Mesodermal cell (in vitro differentiated cells): ENCODE data around the gene DIP2C.
"Not testable (repeated sequence)": the region's sequence is repeated elsewhere in the genome, so short reads cannot be mapped to it uniquely, and the experiment has no call there.

ENCODE experiments used
- H3K27ac ChIP-seq: 2 replicates; pipeline ENCODE4 v1.7.0; 2013; ENCODE audit warnings: mild to moderate bottlenecking, low read depth, low read length, moderate library complexity; ENCODE audit not compliant: severe bottlenecking
- H3K36me3 ChIP-seq: 2 replicates; pipeline ENCODE4 v1.7.1; 2013; ENCODE audit warnings: mild to moderate bottlenecking, low read length, moderate library complexity; ENCODE audit not compliant: control insufficient read depth, insufficient read depth
- H3K4me1 ChIP-seq: one replicate; pipeline ENCODE4 v1.7.1; 2013; ENCODE audit warnings: mild to moderate bottlenecking, low read length; ENCODE audit not compliant: insufficient read depth, control insufficient read depth, poor library complexity, severe bottlenecking
- H3K4me3 ChIP-seq: 2 replicates; pipeline ENCODE4 v1.7.0; 2013; ENCODE audit warnings: low read length, control low read depth, mild to moderate bottlenecking; ENCODE audit not compliant: insufficient read depth, poor library complexity, severe bottlenecking; ENCODE audit errors: extremely low read depth
- H3K9me3 ChIP-seq: 2 replicates; pipeline ENCODE4 v1.7.1; 2013; ENCODE audit warnings: mild to moderate bottlenecking, low read length, moderate library complexity; ENCODE audit not compliant: control insufficient read depth
- WGBS, 2 experiments: methylation state at CpG; one replicate each; pipeline ENCODE4 v1.1.5; 2013; ENCODE audit warnings: missing lambda C conversion rate in 2 of 2; ENCODE audit not compliant: insufficient coverage in 2 of 2; 5-methylcytosine and 5-hydroxymethylcytosine counted together

The DIP2C gene

DNA sequence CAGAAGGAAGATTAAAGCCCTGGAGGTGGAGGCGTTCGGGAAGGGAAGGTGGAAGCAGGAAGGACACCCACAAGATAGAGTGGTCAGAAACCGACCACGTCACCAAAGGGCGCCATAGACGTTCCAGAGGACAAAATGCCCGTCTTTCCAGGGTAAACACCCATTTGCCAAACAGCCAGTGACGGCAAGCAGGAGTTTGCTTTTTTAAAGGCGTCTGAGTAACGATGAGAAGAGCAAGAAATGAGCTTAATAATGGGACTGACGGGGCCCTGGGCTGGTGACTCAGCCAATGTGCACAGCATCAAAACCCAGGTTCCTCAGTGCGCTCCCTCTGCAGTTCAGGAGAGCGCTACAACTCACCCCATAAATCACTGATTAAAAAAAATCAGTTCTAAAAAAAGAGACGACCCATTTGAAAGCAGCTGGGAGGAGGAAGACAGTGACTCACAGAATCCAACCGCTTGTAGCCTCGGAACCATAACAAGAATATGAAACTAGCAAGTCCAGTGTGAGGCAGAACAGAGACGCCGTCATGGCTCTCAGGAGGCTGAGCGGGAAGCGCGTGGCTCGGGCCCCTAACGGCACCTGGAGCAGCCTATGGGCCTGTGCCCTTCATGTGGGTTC is 5.9 kb downstream of the DIP2C start:
- WGBS, 2 experiments: 85 to 93% methylated on average over 21 of the region's 23 CpGs
- H3K9me3 ChIP-seq: no peaks in the 10 kb centered on the region
- peaks cover 7% of the 10 kb centered on the region for H3K36me3 ChIP-seq
- H3K4me3 ChIP-seq: no peak overlapping the region
- peaks cover 13% of the 10 kb centered on the region for H3K4me1 ChIP-seq
- H3K27ac ChIP-seq: no peak overlapping the region

DNA sequence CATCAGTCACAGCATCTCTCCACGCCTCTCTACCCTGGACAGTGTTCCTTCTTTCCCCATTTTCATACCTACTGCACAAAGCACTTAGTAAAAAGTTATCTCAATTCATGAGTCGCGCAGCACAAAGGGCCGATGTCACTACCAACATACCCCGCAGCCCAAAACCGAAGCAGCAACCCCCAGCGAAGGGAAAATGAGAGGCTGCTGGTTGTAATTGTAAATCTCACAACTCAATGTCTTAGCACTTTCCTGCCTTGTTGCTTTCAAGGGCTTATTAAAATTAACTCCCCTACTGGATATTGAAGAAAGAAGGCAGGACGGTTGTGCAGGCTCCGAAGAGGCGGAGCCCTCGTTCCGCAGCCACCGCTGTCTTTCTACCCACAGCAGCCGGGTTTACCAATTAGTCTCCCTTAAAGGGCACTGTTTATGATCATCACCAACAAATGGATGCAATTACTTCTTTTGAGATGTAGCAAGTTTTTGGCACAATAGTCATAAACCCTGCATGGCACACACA is 6.5 kb downstream of the DIP2C start:
- H3K27ac ChIP-seq: no peak overlapping the region
- 94 to 99% methylated on average over 4 to 11 of the region's 14 CpGs for WGBS, 2 experiments
- peaks cover 7% of the 10 kb centered on the region for H3K36me3 ChIP-seq
- no peaks in the 10 kb centered on the region for H3K9me3 ChIP-seq
- H3K4me1 ChIP-seq: peaks cover 13% of the 10 kb centered on the region
- no peak overlapping the region for H3K4me3 ChIP-seq

DNA sequence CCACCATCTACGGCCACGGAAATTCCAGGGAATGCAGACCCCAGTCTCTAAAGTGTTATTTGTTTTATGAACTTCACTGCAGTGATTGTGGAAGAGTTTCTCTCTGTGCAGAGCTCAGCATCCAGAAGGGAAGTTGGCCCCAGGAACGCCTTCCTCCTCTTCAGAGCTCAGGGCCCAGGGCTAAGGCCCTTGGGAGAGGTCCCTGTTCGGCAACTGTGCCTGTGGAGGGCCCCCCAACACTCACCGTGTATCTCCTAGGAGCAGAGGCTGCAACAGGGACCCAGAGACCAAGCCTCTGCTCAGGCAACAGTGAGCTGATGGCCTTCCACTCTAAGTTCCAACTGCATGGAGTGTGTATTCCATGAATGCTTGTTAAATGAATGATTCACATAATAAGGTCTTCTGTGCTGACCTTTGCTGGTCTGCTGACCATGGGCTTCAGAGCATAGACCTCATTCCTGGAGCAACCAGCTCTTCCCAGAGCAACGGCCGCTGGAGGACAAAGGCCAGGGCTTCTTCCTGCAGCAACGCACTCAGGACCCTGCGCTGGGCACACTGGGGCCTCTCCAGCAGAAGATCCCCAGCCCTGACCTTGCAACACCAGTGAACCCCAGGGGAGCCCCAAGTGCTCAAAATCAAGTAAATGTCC is 7.7 kb downstream of the DIP2C start:
- Histone ChIP-seq H3K36me3 (peaks cover 7% of the 10 kb centered on the region), H3K27ac (no peak overlapping the region), H3K4me3 (no peak overlapping the region), H3K9me3 (no peaks in the 10 kb centered on the region), H3K4me1 (peaks cover 13% of the 10 kb centered on the region)
- WGBS, 2 experiments: 94 to 98% methylated on average over 5 to 7 of the region's 9 CpGs

DNA sequence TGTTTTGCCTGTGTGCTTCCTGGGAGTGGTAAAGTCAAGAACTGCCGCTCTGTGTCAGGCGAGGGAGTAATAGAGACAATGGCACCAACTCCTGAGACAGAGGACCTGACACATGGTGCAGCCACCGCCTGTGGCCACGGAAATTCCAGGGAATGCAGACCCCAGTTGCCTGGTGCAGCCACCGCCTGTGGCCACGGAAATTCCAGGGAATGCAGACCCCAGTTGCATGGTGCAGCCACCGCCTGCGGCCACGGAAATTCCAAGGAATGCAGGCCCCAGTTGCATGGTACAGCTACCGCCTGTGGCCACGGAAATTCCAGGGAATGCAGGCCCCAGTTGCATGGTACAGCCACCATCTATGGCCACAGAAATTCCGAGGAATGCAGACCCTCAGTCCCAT is 8.7 kb downstream of the DIP2C start:
- no peaks in the 10 kb centered on the region for H3K9me3 ChIP-seq
- no peak overlapping the region for H3K4me3 ChIP-seq
- H3K36me3 ChIP-seq: peaks cover 7% of the 10 kb centered on the region
- WGBS, 2 experiments: 91 to 96% methylated on average over 10 to 12 of the region's 12 CpGs
- no peak overlapping the region for H3K27ac ChIP-seq
- peaks cover 13% of the 10 kb centered on the region for H3K4me1 ChIP-seq

DNA sequence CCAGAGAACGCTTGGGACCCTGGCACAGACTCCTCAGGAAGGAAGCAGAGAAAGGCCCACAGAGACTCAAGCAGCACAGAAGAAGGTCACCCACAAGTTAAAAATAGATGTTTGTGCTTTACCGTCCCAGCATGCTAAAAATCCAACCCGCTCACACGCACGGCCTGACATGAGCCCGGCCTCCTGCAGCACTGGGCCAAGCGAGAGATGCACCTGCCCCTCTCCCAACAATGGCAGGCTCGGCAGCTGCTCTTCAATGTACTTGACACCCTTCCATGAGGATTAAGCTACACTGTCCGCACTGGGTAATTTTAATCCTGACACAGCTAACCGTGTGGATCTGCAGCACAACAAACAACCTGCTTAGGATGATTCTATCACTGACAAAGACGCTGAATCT is 9.3 kb downstream of the DIP2C start:
- Histone ChIP-seq H3K4me3 (no peak overlapping the region), H3K27ac (no peak overlapping the region), H3K9me3 (no peaks in the 10 kb centered on the region), H3K36me3 (peaks cover 7% of the 10 kb centered on the region), H3K4me1 (peaks cover 13% of the 10 kb centered on the region)
- 86 to 92% methylated on average over 11 of the region's 11 CpGs for WGBS, 2 experiments

DNA sequence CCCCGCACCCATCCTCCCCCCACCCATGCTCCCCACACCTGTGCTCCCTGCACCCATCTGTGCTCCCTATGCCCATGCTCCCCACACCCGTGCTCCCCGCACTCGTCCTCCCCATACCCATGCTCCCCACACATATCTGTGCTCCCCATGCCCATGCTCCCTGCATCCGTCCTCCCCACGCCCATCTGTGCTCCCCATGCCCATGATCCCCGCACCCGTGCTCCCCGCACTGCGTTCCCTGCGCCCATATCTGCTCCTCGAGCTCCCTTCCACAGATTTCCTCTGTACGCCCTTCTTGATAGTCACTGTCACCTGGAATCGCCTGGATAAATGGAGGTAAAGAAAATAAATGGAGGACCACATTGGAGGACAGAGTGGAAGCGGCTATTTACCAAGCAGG is 9.9 kb downstream of the DIP2C start:
- peaks cover 13% of the 10 kb centered on the region for H3K4me1 ChIP-seq

DNA sequence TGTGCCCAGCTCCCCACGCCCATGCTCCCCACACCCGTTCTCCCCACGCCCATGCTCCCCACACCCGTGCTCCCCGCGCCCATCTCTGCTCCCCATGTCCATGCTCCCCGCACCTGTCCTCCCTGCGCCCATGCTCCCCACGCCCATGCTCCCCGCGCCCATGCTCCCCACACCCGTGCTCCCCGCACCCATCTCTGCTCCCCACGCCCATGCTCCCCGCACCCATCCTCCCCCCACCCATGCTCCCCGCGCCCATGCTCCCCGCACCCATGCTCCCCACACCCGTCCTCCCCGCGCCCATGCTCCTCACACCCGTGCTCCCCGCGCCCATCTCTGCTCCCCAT is 10.8 kb downstream of the DIP2C start:
- H3K4me1 ChIP-seq, H3K9me3 ChIP-seq, H3K36me3 ChIP-seq, H3K4me3 ChIP-seq, H3K27ac ChIP-seq: not testable (repeated sequence)
- 93% methylated on average over 5 of the region's 24 CpGs; no CpG with 5 or more reads in 1 of the 2 experiments for WGBS, 2 experiments

More for the DNA sequence above, 9.9 kb downstream of the DIP2C start:
- H3K27ac ChIP-seq: no peak overlapping the region
- peaks cover 7% of the 10 kb centered on the region for H3K36me3 ChIP-seq
- H3K4me3 ChIP-seq: no peak overlapping the region
- H3K9me3 ChIP-seq: no peaks in the 10 kb centered on the region
- 92 to 93% methylated on average over 13 to 14 of the region's 15 CpGs for WGBS, 2 experiments

DNA sequence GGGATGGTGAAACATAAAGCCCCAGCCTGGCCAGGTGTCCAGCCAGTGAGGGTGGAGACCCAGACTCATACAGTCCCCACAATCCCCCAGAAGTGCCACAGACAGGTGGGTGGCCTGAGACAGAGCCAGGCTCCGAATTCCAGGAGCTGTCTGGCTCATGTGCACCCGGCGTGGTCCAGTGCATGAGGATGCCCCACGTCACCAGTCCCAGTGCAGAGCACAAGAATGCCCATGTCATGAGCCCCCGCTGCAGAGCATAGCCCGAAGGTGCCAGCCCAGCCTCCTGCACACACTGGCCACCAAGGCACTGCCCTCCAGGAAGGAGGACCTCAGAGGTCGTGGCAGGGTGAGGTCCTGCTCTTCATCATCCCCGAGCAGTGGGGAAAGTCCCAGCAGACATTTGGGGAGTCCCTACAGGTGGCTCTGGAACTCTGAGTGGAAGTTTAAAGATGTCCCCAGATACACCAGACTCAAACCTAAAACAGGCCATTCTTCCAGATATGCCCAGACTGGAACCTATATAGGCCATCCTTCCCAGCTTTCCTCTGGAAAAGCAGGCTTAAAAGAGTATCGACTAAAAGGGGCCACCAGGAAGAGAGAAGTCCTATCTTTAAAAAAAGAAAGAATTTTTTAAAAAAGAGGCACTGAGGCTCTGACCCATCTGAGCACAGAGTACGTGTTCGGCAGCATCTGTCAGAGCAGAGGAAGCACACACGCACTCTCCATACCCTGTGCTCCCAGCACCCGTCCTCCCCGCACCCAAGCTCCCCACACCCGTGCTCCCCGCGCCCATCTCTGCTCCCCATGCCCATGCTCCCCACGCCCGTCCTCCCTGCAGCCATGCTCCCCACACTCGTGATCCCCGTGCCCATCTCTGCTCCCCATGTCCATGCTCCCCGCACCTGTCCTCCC is 11.5 kb downstream of the DIP2C start:
- no peak overlapping the region for H3K27ac ChIP-seq
- H3K36me3 ChIP-seq: peaks cover 7% of the 10 kb centered on the region
- H3K4me3 ChIP-seq: no peak overlapping the region
- H3K4me1 ChIP-seq: no peaks in the 10 kb centered on the region
- 85 to 90% methylated on average over 19 to 20 of the region's 22 CpGs for WGBS, 2 experiments
- H3K9me3 ChIP-seq: no peaks in the 10 kb centered on the region

DNA sequence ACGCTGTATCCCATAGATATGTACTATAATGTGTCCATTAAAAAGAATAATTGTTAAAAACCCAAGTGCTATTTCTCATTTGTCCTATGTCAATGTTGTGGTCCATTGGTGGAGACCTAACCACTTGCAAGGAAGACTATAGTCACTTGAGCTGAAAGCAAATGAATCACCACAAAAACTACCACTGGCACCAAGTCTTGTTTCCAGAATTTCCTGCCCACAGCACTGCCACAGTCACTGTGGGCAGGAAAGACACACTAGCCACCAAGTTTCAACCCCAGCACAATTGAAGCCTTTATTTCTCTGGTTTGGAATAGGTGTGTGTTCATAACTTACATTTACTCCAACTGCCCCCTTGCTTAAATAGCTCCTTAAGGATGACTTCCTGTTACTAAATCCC is 12.4 kb downstream of the DIP2C start:
- no peak overlapping the region for H3K27ac ChIP-seq
- no peak overlapping the region for H3K4me3 ChIP-seq
- peaks cover 7% of the 10 kb centered on the region for H3K36me3 ChIP-seq
- no peaks in the 10 kb centered on the region for H3K9me3 ChIP-seq
- WGBS, 2 experiments: no CpG with 5 or more reads among the region's 1 CpG
- no peaks in the 10 kb centered on the region for H3K4me1 ChIP-seq

DNA sequence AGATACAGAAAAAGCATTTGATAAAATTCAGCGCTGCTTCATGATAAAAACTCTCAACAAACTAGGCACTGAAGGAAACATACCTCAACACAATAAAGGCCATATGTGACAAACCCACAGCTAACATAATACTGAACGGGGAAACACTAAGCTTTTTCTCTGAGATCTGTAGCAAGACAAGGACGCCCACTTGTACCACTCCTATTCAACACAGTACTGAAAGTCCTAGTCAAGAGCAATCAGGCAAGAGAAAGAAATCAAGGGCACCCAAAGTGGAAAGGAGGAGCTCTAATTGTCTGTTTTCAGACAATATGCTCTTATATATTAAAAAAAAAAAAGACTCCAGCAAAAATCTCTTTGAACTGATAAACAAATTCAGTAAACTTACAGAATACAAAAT is 13.3 kb downstream of the DIP2C start:
- Histone ChIP-seq H3K36me3 (no peaks in the 10 kb centered on the region), H3K27ac (no peak overlapping the region), H3K9me3 (no peaks in the 10 kb centered on the region), H3K4me1 (no peaks in the 10 kb centered on the region), H3K4me3 (no peak overlapping the region)
- WGBS, 2 experiments: 100% methylated on average over 1 of the region's 3 CpGs; no CpG with 5 or more reads in 1 of the 2 experiments
